CD4-positive, alpha-beta memory T cell (primary cell): Measurements from ENCODE around the gene LPAR2. TPM values are rescaled to one million over a fixed set of nuclear protein-coding genes. Genes with fewer than 3 reads are reported as not detected.
A peak's percentile ranks its signal among the peaks of the same experiment; 100 is the strongest.
"Not testable (repeated sequence)": the region's sequence is repeated elsewhere in the genome, so short reads cannot be mapped to it uniquely, and the experiment has no call there.

Source experiments
- CTCF ChIA-PET: fragments of 350-600 bp; sonication (Branson Sonifier 250); formaldehyde crosslinking; loops from one replicate; lab custom pipeline; 2021; ENCODE audit warnings: inconsistent platforms; ENCODE audit not compliant: partially characterized antibody; lab: Charles Lee
- POLR2A ChIA-PET: fragments of 350-600 bp; sonication (Branson Sonifier 250); formaldehyde crosslinking; loops from one replicate; lab custom pipeline; 2021; ENCODE audit not compliant: partially characterized antibody; lab: Charles Lee
- DNase-seq, 5 donors: peaks; one replicate each; pipeline versions ENCODE4 v3.0.0 to v3.0.0-alpha.2; 2020 to 2022; ENCODE audit warnings: mixed read lengths in 1 of 5
- H3K27ac ChIP-seq: one replicate; pipeline ENCODE4 v1.7.0; 2013; ENCODE audit warnings: low read depth, low read length
- H3K27me3 ChIP-seq: 2 replicates; pipeline ENCODE4 v1.7.0; 2013; ENCODE audit warnings: mild to moderate bottlenecking, low read length, moderate library complexity; ENCODE audit not compliant: insufficient read depth
- H3K36me3 ChIP-seq: 2 replicates; pipeline ENCODE4 v1.7.0; 2013; ENCODE audit warnings: mild to moderate bottlenecking, low read length, moderate library complexity; ENCODE audit not compliant: insufficient read depth
- H3K4me1 ChIP-seq: 2 replicates; pipeline ENCODE4 v1.7.0; 2013; ENCODE audit warnings: mild to moderate bottlenecking, low read length, moderate library complexity; ENCODE audit not compliant: insufficient read depth
- H3K4me3 ChIP-seq, 2 donors: one replicate each; pipeline ENCODE4 v1.7.0; 2013; ENCODE audit warnings: low read length in 2 of 2, mild to moderate bottlenecking in 1 of 2
- H3K9me3 ChIP-seq, 2 donors: one replicate each; pipeline ENCODE4 v1.7.0; 2013; ENCODE audit warnings: low read length in 2 of 2, control low read depth in 1 of 2; ENCODE audit not compliant: control insufficient read depth in 1 of 2
- H3K27ac Mint-ChIP-seq, 7 donors: one replicate each; pipeline ENCODE4 v1.8.0; 2020 to 2021; ENCODE audit warnings: mixed read lengths in 7 of 7, mild to moderate bottlenecking in 6 of 7, inconsistent platforms in 3 of 7, moderate library complexity in 3 of 7
- H3K27me3 Mint-ChIP-seq, 2 donors: one replicate each; pipeline ENCODE4 v1.8.0; 2020 to 2021; ENCODE audit warnings: mixed read lengths in 2 of 2
- H3K36me3 Mint-ChIP-seq, 2 donors: one replicate each; pipeline ENCODE4 v1.8.0; 2020 to 2021; ENCODE audit warnings: mixed read lengths in 2 of 2, inconsistent platforms in 1 of 2, mild to moderate bottlenecking in 1 of 2
- H3K4me1 Mint-ChIP-seq, 4 donors: one replicate each; pipeline ENCODE4 v1.8.0; 2020 to 2021; ENCODE audit warnings: mixed read lengths in 4 of 4, mild to moderate bottlenecking in 1 of 4
- H3K4me3 Mint-ChIP-seq, 8 donors: one replicate each; pipeline ENCODE4 v1.8.0; 2020 to 2021; ENCODE audit warnings: mixed read lengths in 8 of 8, mild to moderate bottlenecking in 7 of 8, moderate library complexity in 6 of 8, inconsistent platforms in 3 of 8
- H3K9me3 Mint-ChIP-seq, 8 donors: one replicate each; pipeline ENCODE4 v1.8.0; 2020 to 2021; ENCODE audit warnings: mixed read lengths in 8 of 8, mild to moderate bottlenecking in 5 of 8, inconsistent platforms in 3 of 8, moderate library complexity in 1 of 8
- intact Hi-C: fragments of 100-400 bp; cut with micrococcal nuclease; formaldehyde crosslinking; loops from one replicate; pipeline ENCODE4 v1.15.1; 2023
- polyA plus RNA-seq, 2 donors: library from polyadenylated mRNA; unstranded; fragments of 300-500 nt; fragmentation: Illumina TruSeq; gene quantifications; one replicate each; pipeline ENCODE4 v1.2.3, GENCODE V29; 2021
- total RNA-seq, 2 experiments: library from RNA; stranded (reverse); gene quantifications; one replicate each; pipeline ENCODE4 v1.2.3, GENCODE V29; 2021

Gene LPAR2
- total and polyA plus RNA-seq, 4 experiments from 2014 or later = 27.2 to 72.4 (median 54.2) TPM

DNA sequence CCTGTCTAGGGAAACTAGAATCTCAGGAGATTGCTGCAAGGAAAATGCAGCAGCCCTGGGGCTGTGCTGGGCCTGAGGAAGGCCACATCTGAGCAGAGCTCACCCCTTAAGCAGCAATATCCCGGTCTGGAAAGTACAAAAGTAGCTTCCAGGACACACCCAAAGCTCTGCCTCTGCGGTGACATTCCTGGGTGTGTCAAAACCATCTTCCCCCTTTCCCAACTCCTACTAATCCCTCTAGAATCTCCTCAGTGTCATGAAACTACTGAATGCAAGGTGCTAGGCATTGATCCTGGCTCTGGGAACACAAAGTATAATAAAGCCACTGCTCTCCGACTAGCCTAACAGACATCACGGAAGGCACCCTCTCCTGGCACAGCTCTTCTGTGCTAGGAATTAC lies 14.5 kb downstream of the LPAR2 start:
- Mint-ChIP-seq H3K4me3 (peak overlapping the region in 4 of 8 donors; percentile 15 to 29 (median 19)), H3K4me1 (peaks cover 40 to 68% (median 56%) of the 10 kb centered on the region in 4 donors), H3K27me3 (no peaks in the 10 kb centered on the region), H3K9me3 (no peaks in the 10 kb centered on the region), H3K27ac (peak overlapping the region in 4 of 7 donors; percentile 4 to 37 (median 16)), H3K36me3 (peaks cover 19 to 24% of the 10 kb centered on the region in 2 donors)
- POLR2A ChIA-PET = interaction anchor here (1.3 to 1.6 kb wide), 2 partner anchors 14 to 22 kb away, joined by 4 to 6 read pairs; no protein-coding TSS in a partner anchor
- no peaks in the 10 kb centered on the region for H3K27me3 ChIP-seq
- intact Hi-C loops = no loop called here
- H3K4me1 ChIP-seq = peaks cover 52% of the 10 kb centered on the region
- CTCF ChIA-PET = interaction anchor here (0.6 to 1.8 kb wide), 8 partner anchors 9 to 62 kb away, joined by 3 to 5 read pairs (median 4); no protein-coding TSS in a partner anchor
- no peak overlapping the region for H3K4me3 ChIP-seq
- DNase-seq = no peak
- H3K36me3 ChIP-seq = peaks cover 4% of the 10 kb centered on the region
- no peaks in the 10 kb centered on the region for H3K9me3 ChIP-seq
- no peak overlapping the region for H3K27ac ChIP-seq

DNA sequence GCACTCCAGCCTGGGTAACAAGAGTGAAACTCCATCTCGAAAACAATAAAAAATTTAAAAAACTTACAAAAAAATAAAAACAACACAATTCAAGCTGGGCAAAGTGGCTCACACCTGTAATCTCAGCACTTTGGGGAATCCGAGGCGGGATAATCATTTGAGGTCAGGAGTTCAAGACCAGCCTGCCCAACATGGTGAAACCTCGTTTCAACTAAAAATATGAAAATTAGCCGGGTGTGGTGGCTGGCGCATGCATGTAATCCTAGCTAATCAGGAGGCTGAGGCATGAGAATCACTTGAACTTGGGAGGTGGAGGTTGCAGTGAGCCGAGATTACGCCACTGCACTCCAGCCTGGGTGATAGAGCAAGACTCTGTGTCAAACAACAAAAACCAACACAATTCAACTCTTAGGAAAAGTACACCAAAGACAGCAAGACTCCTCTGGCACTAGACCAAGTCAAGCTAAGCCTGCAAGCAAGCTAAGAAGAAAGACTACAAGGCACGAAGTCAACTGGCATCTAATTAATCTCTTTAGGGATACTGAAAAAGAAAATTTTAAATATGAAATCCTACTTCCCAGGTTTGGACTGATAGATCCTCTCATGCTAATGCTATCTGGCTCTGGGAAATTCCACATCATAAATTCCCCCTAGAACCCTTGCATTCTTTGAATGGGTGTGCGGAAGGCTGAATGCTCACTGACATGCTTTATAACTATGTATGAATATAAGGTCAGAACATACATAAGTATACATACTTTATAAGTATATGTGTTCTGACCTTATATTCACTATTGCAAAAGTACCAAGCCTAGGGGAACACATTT lies 17.4 kb downstream of the LPAR2 start:
- Mint-ChIP-seq H3K4me3 (peak overlapping the region in 3 of 8 donors; percentile 6 to 41 (median 31)), H3K36me3 (peaks cover 25 to 27% of the 10 kb centered on the region in 2 donors), H3K27me3 (no peaks in the 10 kb centered on the region), H3K4me1 (peaks cover 33 to 66% (median 51%) of the 10 kb centered on the region in 4 donors), H3K27ac (peak overlapping the region in 5 of 7 donors; percentile 38 to 83 (median 61)), H3K9me3 (no peaks in the 10 kb centered on the region)
- H3K9me3 ChIP-seq = no peaks in the 10 kb centered on the region
- no peak overlapping the region for H3K4me3 ChIP-seq
- H3K27me3 ChIP-seq = no peaks in the 10 kb centered on the region
- no peak overlapping the region for H3K27ac ChIP-seq
- intact Hi-C loops = no loop called here
- CTCF ChIA-PET = no interaction called here
- POLR2A ChIA-PET = interaction anchor here (1.0 to 6.0 kb wide), 6 partner anchors 8 to 56 kb away, joined by 3 to 56 read pairs (median 4); partner anchors contain the start of gene PBX4
- no peak for DNase-seq
- H3K4me1 ChIP-seq = peaks cover 50% of the 10 kb centered on the region
- H3K36me3 ChIP-seq = peaks cover 5% of the 10 kb centered on the region

DNA sequence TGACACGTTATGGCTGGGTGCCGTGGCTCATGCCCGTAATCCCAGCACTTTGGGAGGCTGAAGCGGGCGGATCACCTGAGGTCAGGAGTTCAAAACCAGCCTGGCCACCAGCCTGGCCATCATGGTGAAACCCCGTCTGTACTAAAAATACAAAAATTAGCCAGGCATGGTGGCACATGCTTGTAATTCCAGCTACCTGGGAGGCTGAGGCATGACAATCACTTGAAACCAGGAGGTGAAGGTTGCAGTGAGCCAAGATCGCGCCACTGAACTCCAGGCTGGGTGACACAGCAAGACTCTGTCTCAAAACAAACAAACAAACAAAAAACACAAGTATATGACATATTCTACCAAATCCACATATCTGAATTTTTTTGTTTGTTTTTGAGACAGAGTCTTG lies 21.3 kb downstream of the LPAR2 start:
- H3K27ac Mint-ChIP-seq = peak overlapping the region; percentile 95 to 99 (median 97)
- not testable (repeated sequence) for H3K4me3 ChIP-seq, H3K27me3 ChIP-seq, H3K36me3 ChIP-seq, H3K27me3 Mint-ChIP-seq, H3K9me3 ChIP-seq, H3K9me3 Mint-ChIP-seq
- intact Hi-C loops = loop anchor here (1.0 to 2.0 kb wide), 2 partner anchors 8 to 16 kb away; no protein-coding TSS in a partner anchor
- peak in 1 of 5 donors; percentile 43 for DNase-seq
- peaks cover 50% of the 10 kb centered on the region for H3K4me1 ChIP-seq
- H3K4me3 Mint-ChIP-seq = peak overlapping the region in 7 of 8 donors; percentile 55 to 90 (median 76)
- ChIA-PET CTCF (interaction anchor here (1.0 to 3.1 kb wide), 7 partner anchors 14 to 55 kb away, joined by 3 to 22 read pairs (median 8); partner anchors contain the start of gene GMIP), POLR2A (interaction anchor here (0.5 to 6.0 kb wide), 18 partner anchors 8 to 262 kb away, joined by 3 to 56 read pairs (median 5); partner anchors contain the start of genes LPAR2, PBX4, ZNF101 and ZNF506)
- peaks cover 41 to 66% (median 53%) of the 10 kb centered on the region in 4 donors for H3K4me1 Mint-ChIP-seq
- peak overlapping the region; percentile 69 for H3K27ac ChIP-seq
- peaks cover 15 to 22% of the 10 kb centered on the region in 2 donors for H3K36me3 Mint-ChIP-seq

DNA sequence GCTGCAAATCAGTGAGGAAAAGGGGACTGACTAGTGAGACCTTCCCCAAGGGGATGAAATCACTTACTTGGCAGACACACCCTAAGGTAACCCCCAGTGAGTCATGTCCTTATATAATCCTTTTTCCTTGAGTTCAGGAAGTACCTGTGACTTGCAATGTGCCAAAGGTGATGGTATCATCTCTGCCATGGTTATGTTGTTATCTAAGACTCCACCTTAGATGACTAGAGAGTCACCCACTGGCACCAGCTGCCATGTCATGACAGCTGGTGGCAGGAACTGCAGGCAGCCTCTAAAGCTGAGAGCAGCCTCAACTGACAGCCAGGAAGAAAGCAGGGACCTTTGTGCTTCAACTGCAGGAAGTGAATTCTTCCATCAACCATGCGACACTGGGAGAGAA lies 22.0 kb downstream of the LPAR2 start:
- H3K36me3 Mint-ChIP-seq = peaks cover 17 to 22% of the 10 kb centered on the region in 2 donors
- H3K27me3 Mint-ChIP-seq = no peaks in the 10 kb centered on the region
- peak overlapping the region; percentile 69 for H3K27ac ChIP-seq
- intact Hi-C loops = loop anchor here (1.0 to 2.0 kb wide), 2 partner anchors 8 to 15 kb away; no protein-coding TSS in a partner anchor
- H3K4me1 Mint-ChIP-seq = peaks cover 46 to 69% (median 58%) of the 10 kb centered on the region in 4 donors
- ChIA-PET POLR2A (interaction anchor here (0.9 to 6.0 kb wide), 19 partner anchors 9 to 263 kb away, joined by 3 to 56 read pairs (median 5); partner anchors contain the start of genes ATP13A1, LPAR2, PBX4 and ZNF101), CTCF (interaction anchor here (0.6 to 3.1 kb wide), 10 partner anchors 14 to 75 kb away, joined by 3 to 22 read pairs (median 4); no protein-coding TSS in a partner anchor)
- no peaks in the 10 kb centered on the region for H3K27me3 ChIP-seq
- no peaks in the 10 kb centered on the region for H3K9me3 ChIP-seq
- peak overlapping the region; percentile 22 to 90 (median 74) for H3K4me3 Mint-ChIP-seq
- peak; percentile 61 to 91 (median 73) for DNase-seq
- H3K36me3 ChIP-seq = peaks cover 5% of the 10 kb centered on the region
- no peak overlapping the region for H3K4me3 ChIP-seq
- H3K4me1 ChIP-seq = peaks cover 57% of the 10 kb centered on the region
- H3K9me3 Mint-ChIP-seq = peaks cover 0 to 1% (median 0%) of the 10 kb centered on the region in 8 donors
- H3K27ac Mint-ChIP-seq = peak overlapping the region; percentile 95 to 99 (median 97)

DNA sequence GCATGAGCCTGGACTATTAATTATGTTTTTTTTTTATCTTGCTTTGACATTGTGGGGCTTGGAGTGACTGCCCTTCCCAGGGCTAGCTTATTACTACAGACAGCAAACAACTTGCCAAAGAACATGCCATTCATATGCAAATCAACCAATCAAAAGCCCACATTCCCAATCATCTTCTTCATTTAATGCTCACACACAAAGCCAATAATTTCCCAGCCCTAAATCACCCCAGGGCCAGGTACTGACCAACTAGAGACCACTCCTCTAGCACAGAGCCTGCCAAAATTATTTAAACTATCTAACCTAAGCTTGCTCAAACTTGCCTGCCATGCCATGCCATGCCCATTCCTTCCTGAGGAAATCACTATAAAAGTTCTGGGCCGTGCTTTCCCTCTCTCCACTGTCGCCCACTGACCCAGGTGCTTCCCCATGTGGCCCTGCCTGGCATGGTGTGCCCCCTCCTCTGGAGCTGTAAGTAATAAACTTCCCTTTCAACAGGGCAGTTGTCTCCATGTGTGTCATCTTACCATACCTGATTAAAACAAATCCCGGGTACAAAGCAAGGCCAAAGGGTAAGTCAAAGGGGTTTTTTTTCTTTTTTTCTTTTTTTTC lies 25.2 kb downstream of the LPAR2 start:
- no peaks in the 10 kb centered on the region for H3K36me3 ChIP-seq
- H3K9me3 ChIP-seq = no peaks in the 10 kb centered on the region
- intact Hi-C loops = loop anchor here (1.0 kb wide), 1 partner anchor 15 kb away; the partner anchor contains the start of gene PBX4
- Mint-ChIP-seq H3K4me3 (peak overlapping the region in 7 of 8 donors; percentile 47 to 76 (median 68)), H3K9me3 (peaks cover 0 to 1% (median 0%) of the 10 kb centered on the region in 8 donors), H3K36me3 (peaks cover 9 to 19% of the 10 kb centered on the region in 2 donors), H3K27me3 (no peaks in the 10 kb centered on the region), H3K4me1 (peaks cover 46 to 76% (median 60%) of the 10 kb centered on the region in 4 donors), H3K27ac (peak overlapping the region; percentile 93 to 98 (median 94))
- peak in 1 of 5 donors; percentile 35 for DNase-seq
- POLR2A ChIA-PET = interaction anchor here (0.8 to 7.4 kb wide), 15 partner anchors 10 to 173 kb away, joined by 3 to 75 read pairs (median 4); partner anchors contain the start of genes ATP13A1, LPAR2, PBX4 and ZNF101
- CTCF ChIA-PET = interaction anchor here (0.7 to 3.0 kb wide), 6 partner anchors 12 to 70 kb away, joined by 3 to 13 read pairs (median 4); partner anchors contain the start of gene PBX4
- H3K27me3 ChIP-seq = no peaks in the 10 kb centered on the region
- peaks cover 88% of the 10 kb centered on the region for H3K4me1 ChIP-seq
- H3K27ac ChIP-seq = peak overlapping the region; percentile 73
- no peak overlapping the region for H3K4me3 ChIP-seq

DNA sequence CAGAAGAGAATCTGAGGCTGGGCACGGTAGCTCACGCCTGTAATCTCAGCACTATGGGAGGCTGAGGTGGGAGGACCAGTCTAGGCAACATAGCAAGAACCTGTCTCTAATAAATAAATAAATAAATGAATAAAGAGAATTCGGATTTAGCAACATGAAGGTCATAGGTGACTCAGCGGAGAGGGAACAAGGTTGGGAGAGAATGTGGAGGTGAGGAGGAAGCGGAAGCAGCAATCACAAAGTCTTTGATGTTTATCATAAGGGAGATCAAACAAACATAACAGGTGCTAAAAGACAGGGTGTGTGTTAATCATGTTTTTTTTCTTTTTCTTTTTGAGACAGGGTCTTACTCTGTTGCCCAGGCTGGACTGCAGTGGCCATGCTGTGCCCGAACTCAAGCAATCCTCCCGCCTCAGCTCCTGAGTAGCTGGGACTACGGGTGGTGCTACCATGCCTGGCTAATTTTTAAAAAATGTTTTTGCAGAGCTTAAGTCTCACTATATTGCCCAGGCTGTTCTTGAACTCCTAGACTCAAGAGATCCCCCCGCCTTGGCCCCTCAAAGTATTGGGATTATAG lies 25.8 kb downstream of the LPAR2 start:
- H3K27me3 Mint-ChIP-seq = no peaks in the 10 kb centered on the region
- peak; percentile 65 to 84 (median 70) for DNase-seq
- CTCF ChIA-PET = interaction anchor here (0.7 to 3.0 kb wide), 7 partner anchors 11 to 70 kb away, joined by 3 to 13 read pairs (median 4); partner anchors contain the start of gene PBX4
- H3K27ac Mint-ChIP-seq = peak overlapping the region; percentile 93 to 98 (median 94)
- no peaks in the 10 kb centered on the region for H3K36me3 ChIP-seq
- peaks cover 89% of the 10 kb centered on the region for H3K4me1 ChIP-seq
- H3K9me3 Mint-ChIP-seq = peaks cover 0 to 1% (median 0%) of the 10 kb centered on the region in 8 donors
- H3K27ac ChIP-seq = peak overlapping the region; percentile 73
- peaks cover 10 to 24% of the 10 kb centered on the region in 2 donors for H3K36me3 Mint-ChIP-seq
- H3K27me3 ChIP-seq = no peaks in the 10 kb centered on the region
- intact Hi-C loops = loop anchor here (1.0 kb wide), 1 partner anchor 16 kb away; the partner anchor contains the start of gene PBX4
- peak overlapping the region; percentile 47 to 77 (median 68) for H3K4me3 Mint-ChIP-seq
- H3K9me3 ChIP-seq = no peaks in the 10 kb centered on the region
- H3K4me3 ChIP-seq = peak overlapping the region in 1 of 2 donors; percentile 26
- H3K4me1 Mint-ChIP-seq = peaks cover 52 to 78% (median 65%) of the 10 kb centered on the region in 4 donors
- POLR2A ChIA-PET = interaction anchor here (0.8 to 7.4 kb wide), 16 partner anchors 8 to 174 kb away, joined by 3 to 75 read pairs (median 4); partner anchors contain the start of genes ATP13A1, GMIP, LPAR2 and PBX4
